Measurements from ENCODE around the gene EIF4G1. TPM values are rescaled to one million over a fixed set of nuclear protein-coding genes. Genes with fewer than 3 reads are reported as not detected.

The EIF4G1 gene
- total and polyA plus RNA-seq, 8 donors, result 118 to 207 (median 174) TPM

- TF ChIP-seq CTCF (IDR thresholded peaks at IDR 0.05), result no peak
- Histone ChIP-seq H3K36me3 (peaks cover 0 to 13% (median 7%) of the 10 kb centered on the region in 3 donors), H3K4me3 (no peak overlapping the region), H3K4me1 (peaks cover 8 to 18% (median 10%) of the 10 kb centered on the region in 3 donors), H3K27ac (no peak overlapping the region), H3K9me3 (no peaks in the 10 kb centered on the region), H3K27me3 (no peaks in the 10 kb centered on the region)
- WGBS, 2 donors, result 65 to 68% methylated on average over 7 of the region's 7 CpGs
- ATAC-seq (no peak), DNase-seq (no peak), FAIRE-seq (no peak)
- intact Hi-C loops (cut with DNase I), result no loop called here
Observed at GRCh38 chr3:184296616-184297015, 17.8 kb upstream of the EIF4G1 start.

- 0 to 1% methylated on average over 69 to 78 of the region's 78 CpGs for WGBS, 2 donors
- no peaks in the 10 kb centered on the region for H3K9me3 ChIP-seq
- FAIRE-seq, result no peak
- peak; percentile 98 to 99 (median 98) for DNase-seq
- intact Hi-C loops (cut with DNase I), result no loop called here
- H3K4me1 ChIP-seq, result peaks cover 8 to 18% (median 10%) of the 10 kb centered on the region in 3 donors
- TF ChIP-seq CTCF (IDR thresholded peaks at IDR 0.05), result no peak
- peak; percentile 95 to 98 (median 96) for ATAC-seq
- H3K4me3 ChIP-seq, result peak within 1 kb of the TSS; percentile 82 to 92 (median 84)
- H3K27me3 ChIP-seq, result no peaks in the 10 kb centered on the region
- peaks cover 0 to 36% (median 29%) of the 10 kb centered on the region in 3 donors for H3K36me3 ChIP-seq
- peak within 1 kb of the TSS; percentile 72 to 86 (median 79) for H3K27ac ChIP-seq
Observed at GRCh38 chr3:184298759-184299487, 15.5 kb upstream of the EIF4G1 start, which contains the start of gene PSMD2. PSMD2 (plus strand) TSS chr3:184299241; CDS start chr3:184299267, 26 bp downstream.

GRCh38 chr3:184299488-184300377 lies 14.7 kb upstream of the EIF4G1 start:
- H3K36me3 ChIP-seq, result peaks cover 0 to 44% (median 32%) of the 10 kb centered on the region in 3 donors
- H3K27me3 ChIP-seq, result no peaks in the 10 kb centered on the region
- H3K9me3 ChIP-seq, result no peaks in the 10 kb centered on the region
- WGBS, 2 donors, result 15 to 17% methylated on average over 25 to 29 of the region's 29 CpGs
- FAIRE-seq, result no peak
- TF ChIP-seq CTCF (IDR thresholded peaks at IDR 0.05), result no peak
- intact Hi-C loops (cut with DNase I), result no loop called here
- no peak for DNase-seq
- H3K27ac ChIP-seq, result peak overlapping the region in 1 of 4 donors; percentile 19
- peaks cover 8 to 18% (median 10%) of the 10 kb centered on the region in 3 donors for H3K4me1 ChIP-seq
- H3K4me3 ChIP-seq, result peak overlapping the region; percentile 82 to 92 (median 84)
- no peak for ATAC-seq

GRCh38 chr3:184300378-184300720 lies 14.1 kb upstream of the EIF4G1 start:
- ATAC-seq, result no peak
- 64 to 77% methylated on average over 3 of the region's 3 CpGs for WGBS, 2 donors
- FAIRE-seq, result no peak
- H3K27ac ChIP-seq, result no peak overlapping the region
- H3K4me3 ChIP-seq, result peak overlapping the region in 2 of 4 donors; percentile 83 to 92
- H3K9me3 ChIP-seq, result no peaks in the 10 kb centered on the region
- TF ChIP-seq CTCF (IDR thresholded peaks at IDR 0.05), result no peak
- intact Hi-C loops (cut with DNase I), result no loop called here
- peaks cover 8 to 18% (median 10%) of the 10 kb centered on the region in 3 donors for H3K4me1 ChIP-seq
- peaks cover 0 to 44% (median 32%) of the 10 kb centered on the region in 3 donors for H3K36me3 ChIP-seq
- no peak for DNase-seq
- H3K27me3 ChIP-seq, result no peaks in the 10 kb centered on the region
